Erythroblast (primary cell): Measurements from ENCODE around the gene TTC27.
"Not testable (repeated sequence)": the region's sequence is repeated elsewhere in the genome, so short reads cannot be mapped to it uniquely, and the experiment has no call there.

Source experiments
- GATA1 ChIP-seq: IDR thresholded peaks from 2 replicates; pipeline ENCODE4 v1.6.1; 2011; ENCODE audit warnings: low read depth, mild to moderate bottlenecking, control low read depth, low read length, moderate library complexity
- POLR2A ChIP-seq: IDR thresholded peaks from 2 replicates; pipeline ENCODE4 v1.6.1; 2011; ENCODE audit warnings: mild to moderate bottlenecking, low read length

- not testable (repeated sequence) for TF ChIP-seq POLR2A, GATA1
Measured at GRCh38 chr2:32730958-32731357, 103.1 kb downstream of the TTC27 start.
